GM12873 (cell line): ENCODE data around the gene IFT20.

Experiments used
- TF ChIP-seq, protein P1 (sequence below): IDR thresholded peaks from 2 replicates; pipeline ENCODE4 v1.5.1; 2012; ENCODE audit warnings: low read depth, mild to moderate bottlenecking, moderate library complexity, low read length, control low read depth; ENCODE audit not compliant: insufficient read depth; ENCODE audit errors: missing control alignments

Gene IFT20, protein sequence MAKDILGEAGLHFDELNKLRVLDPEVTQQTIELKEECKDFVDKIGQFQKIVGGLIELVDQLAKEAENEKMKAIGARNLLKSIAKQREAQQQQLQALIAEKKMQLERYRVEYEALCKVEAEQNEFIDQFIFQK

DNA sequence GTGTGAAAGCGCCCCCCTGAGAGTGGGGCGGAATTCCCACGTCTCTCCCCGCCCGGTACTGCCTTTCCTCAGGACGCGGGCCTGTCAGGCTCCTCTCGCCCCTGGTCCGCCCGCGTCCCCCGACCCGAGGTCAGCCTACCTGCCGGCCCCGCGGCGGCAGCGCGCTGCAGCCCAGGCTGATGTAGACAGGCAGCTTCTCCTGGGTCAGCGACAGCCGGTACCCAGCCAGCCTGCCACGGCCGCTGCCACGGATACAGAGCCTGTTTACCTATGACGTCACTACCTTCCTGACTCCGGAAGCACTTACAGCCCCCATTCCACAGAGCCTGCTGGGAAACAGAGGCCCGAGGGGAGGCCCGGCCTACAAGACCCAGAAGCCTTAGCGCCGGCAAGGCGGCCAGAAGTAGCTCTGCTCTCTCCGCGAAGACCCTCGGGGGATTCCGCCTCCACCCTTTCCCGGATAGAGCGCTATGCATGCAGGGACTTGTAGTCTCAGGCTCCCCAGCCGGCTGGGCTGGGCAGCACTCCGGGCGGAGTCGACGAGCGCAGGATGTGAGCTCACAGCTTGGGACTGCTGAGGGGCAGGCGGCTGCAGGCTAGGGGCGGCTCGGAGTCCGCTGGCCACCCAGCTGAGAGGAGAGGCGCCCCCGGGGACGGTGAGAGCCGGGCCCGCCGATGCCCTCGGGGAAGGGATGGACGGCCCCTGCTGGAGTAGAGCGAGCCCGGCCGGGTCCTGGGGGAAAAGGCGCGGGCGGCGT, at the start of gene IFT20, which contains the start of gene TNFAIP1:
Gene IFT20 (minus strand): TSS at position 272 of the 758 bp plus-strand sequence. CDS start 3,487 bp downstream, outside the sequence.
Gene TNFAIP1 (plus strand): TSS at position 561 of the 758 bp plus-strand sequence. CDS start 3,761 bp downstream, outside the sequence.
- TF ChIP-seq, protein P1, sequence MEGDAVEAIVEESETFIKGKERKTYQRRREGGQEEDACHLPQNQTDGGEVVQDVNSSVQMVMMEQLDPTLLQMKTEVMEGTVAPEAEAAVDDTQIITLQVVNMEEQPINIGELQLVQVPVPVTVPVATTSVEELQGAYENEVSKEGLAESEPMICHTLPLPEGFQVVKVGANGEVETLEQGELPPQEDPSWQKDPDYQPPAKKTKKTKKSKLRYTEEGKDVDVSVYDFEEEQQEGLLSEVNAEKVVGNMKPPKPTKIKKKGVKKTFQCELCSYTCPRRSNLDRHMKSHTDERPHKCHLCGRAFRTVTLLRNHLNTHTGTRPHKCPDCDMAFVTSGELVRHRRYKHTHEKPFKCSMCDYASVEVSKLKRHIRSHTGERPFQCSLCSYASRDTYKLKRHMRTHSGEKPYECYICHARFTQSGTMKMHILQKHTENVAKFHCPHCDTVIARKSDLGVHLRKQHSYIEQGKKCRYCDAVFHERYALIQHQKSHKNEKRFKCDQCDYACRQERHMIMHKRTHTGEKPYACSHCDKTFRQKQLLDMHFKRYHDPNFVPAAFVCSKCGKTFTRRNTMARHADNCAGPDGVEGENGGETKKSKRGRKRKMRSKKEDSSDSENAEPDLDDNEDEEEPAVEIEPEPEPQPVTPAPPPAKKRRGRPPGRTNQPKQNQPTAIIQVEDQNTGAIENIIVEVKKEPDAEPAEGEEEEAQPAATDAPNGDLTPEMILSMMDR: no peak

GRCh38 chr17:28385037-28385400, 49.7 kb upstream of the IFT20 start:
- TF ChIP-seq, protein P1: no peak

- TF ChIP-seq, protein P1: no peak
These were observed 49.2 kb upstream of the IFT20 start for GRCh38 chr17:28384281-28385036.

DNA sequence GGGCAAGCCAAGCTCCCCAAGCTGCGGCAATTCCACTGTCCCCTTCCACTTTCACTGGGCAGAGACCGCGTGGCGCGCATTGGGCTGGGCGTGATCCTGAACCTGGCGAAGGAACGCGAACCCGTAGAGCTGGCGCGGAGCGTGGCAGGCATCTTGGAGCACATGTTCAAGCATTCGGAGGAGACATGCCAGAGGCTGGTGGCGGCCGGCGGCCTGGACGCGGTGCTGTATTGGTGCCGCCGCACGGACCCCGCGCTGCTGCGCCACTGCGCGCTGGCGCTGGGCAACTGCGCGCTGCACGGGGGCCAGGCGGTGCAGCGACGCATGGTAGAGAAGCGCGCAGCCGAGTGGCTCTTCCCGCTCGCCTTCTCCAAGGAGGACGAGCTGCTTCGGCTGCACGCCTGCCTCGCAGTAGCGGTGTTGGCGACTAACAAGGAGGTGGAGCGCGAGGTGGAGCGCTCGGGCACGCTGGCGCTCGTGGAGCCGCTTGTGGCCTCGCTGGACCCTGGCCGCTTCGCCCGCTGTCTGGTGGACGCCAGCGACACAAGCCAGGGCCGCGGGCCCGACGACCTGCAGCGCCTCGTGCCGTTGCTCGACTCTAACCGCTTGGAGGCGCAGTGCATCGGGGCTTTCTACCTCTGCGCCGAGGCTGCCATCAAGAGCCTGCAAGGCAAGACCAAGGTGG, 46.0 kb upstream of the IFT20 start:
- TF ChIP-seq, protein P1: peak; percentile 66

GRCh38 chr17:28379814-28380801, 44.8 kb upstream of the IFT20 start:
- TF ChIP-seq, protein P1: no peak

- TF ChIP-seq, protein P1: no peak
These were observed 37.6 kb upstream of the IFT20 start for GRCh38 chr17:28372945-28373274.
